K562 (cell line): Measurements from ENCODE around the gene TBC1D5. TPM values are rescaled to one million over a fixed set of nuclear protein-coding genes. Genes with fewer than 3 reads are reported as not detected.
A peak's percentile ranks its signal among the peaks of the same experiment; 100 is the strongest.

Experiments used
- BDP1 ChIP-seq: IDR thresholded peaks from 3 replicates; pipeline ENCODE4 v1.6.1; 2011; ENCODE audit not compliant: insufficient read length, insufficient read depth
- BRF1 ChIP-seq: IDR thresholded peaks from 3 replicates; pipeline ENCODE4 v1.6.1; 2011; ENCODE audit warnings: borderline replicate concordance, mild to moderate bottlenecking; ENCODE audit not compliant: insufficient read length; ENCODE audit errors: extremely low read depth
- ERF ChIP-seq: fragments of 450-650 bp; formaldehyde crosslinking; IDR thresholded peaks from 2 replicates; pipeline ENCODE4 v1.4.0; 2020; ENCODE audit warnings: mild to moderate bottlenecking, mixed read lengths
- ETV1 ChIP-seq: fragments of 450-650 bp; conservative IDR thresholded peaks from 2 replicates; pipeline ENCODE4 v1.6.1; 2016; ENCODE audit warnings: missing genetic modification characterization, control low read depth, low read depth, missing compliant biosample characterization
- FOXK2 ChIP-seq, 2 experiments: fragments of 450-650 bp; IDR thresholded peaks in 1 of 2; conservative IDR thresholded peaks in 1 of 2; 2 replicates each; pipeline ENCODE4 v1.6.1; 2016; ENCODE audit warnings: low read depth in 2 of 2, mild to moderate bottlenecking in 1 of 2
- HBP1 ChIP-seq: fragments of 450-650 bp; formaldehyde crosslinking; IDR thresholded peaks from 2 replicates; pipeline ENCODE4 v1.4.0; 2022; ENCODE audit warnings: missing genetic modification characterization
- HSF4 ChIP-seq: fragments of 250-450 bp; sonication (Bioruptor Pico); IDR thresholded peaks from 2 replicates; pipeline ENCODE4 v2.1.2; 2022; ENCODE audit warnings: mild to moderate bottlenecking, moderate library complexity, borderline replicate concordance
- IRF1 ChIP-seq: sonication (generic); formaldehyde crosslinking; IDR thresholded peaks from 2 replicates; pipeline ENCODE4 v1.8.0; 2022; ENCODE audit warnings: missing genetic modification reagents, mild to moderate bottlenecking, borderline replicate concordance
- JUND ChIP-seq, 2 experiments: IDR thresholded peaks; 2 replicates in 1 of 2; 3 replicates in 1 of 2; pipeline ENCODE4 v1.6.1; 2011; ENCODE audit warnings: borderline replicate concordance in 2 of 2, low read depth in 2 of 2, low read length in 2 of 2, improper control_type of control experiment in 1 of 2, missing biosample characterization in 1 of 2, missing genetic modification characterization in 1 of 2, missing genetic modification reagents in 1 of 2
- KDM4B ChIP-seq, 2 experiments: fragments of 450-650 bp in 1 of 2; sonication (generic) in 1 of 2; IDR thresholded peaks; 2 replicates each; pipeline ENCODE4 v1.6.1; 2016 to 2017; ENCODE audit warnings: borderline replicate concordance in 2 of 2, antibody characterized with exemption in 1 of 2, low read depth in 1 of 2, mild to moderate bottlenecking in 1 of 2
- MCM3 ChIP-seq: fragments of 450-650 bp; IDR thresholded peaks from 2 replicates; pipeline ENCODE4 v1.6.1; 2016
- MEF2D ChIP-seq: conservative IDR thresholded peaks from 2 replicates; pipeline ENCODE4 v1.6.1; 2016; ENCODE audit warnings: low read depth, missing genetic modification characterization, missing compliant biosample characterization
- RAD51 ChIP-seq: fragments of 450-650 bp; IDR thresholded peaks from 2 replicates; pipeline ENCODE4 v1.7.1; 2016; ENCODE audit warnings: low read depth, mild to moderate bottlenecking, borderline replicate concordance
- RBBP5 ChIP-seq: fragments of 200-600 bp; sonication (generic); IDR thresholded peaks from 2 replicates; pipeline ENCODE4 v1.6.1; 2012; ENCODE audit warnings: borderline replicate concordance, mild to moderate bottlenecking, low read length, control low read depth, inconsistent platforms; ENCODE audit not compliant: insufficient read depth, poor library complexity, severe bottlenecking
- SMARCA4 ChIP-seq: fragments of 450-650 bp; IDR thresholded peaks from 2 replicates; pipeline ENCODE4 v1.6.1; 2016
- TAL1 ChIP-seq: fragments of 450-650 bp; IDR thresholded peaks from 2 replicates; pipeline ENCODE4 v1.6.1; 2016; ENCODE audit warnings: mild to moderate bottlenecking
- XRCC3 ChIP-seq: fragments of 450-650 bp; IDR thresholded peaks from 2 replicates; pipeline ENCODE4 v1.6.1; 2017; ENCODE audit warnings: mild to moderate bottlenecking, moderate library complexity
- XRCC4 ChIP-seq: IDR thresholded peaks from one replicate; pipeline ENCODE4 v1.6.1; 2011; ENCODE audit not compliant: insufficient read depth, insufficient read length; ENCODE audit errors: extremely low read depth
- ZBTB1 ChIP-seq: sonication (generic); formaldehyde crosslinking; IDR thresholded peaks from 2 replicates; pipeline ENCODE4 v1.8.1; 2023; ENCODE audit warnings: missing genetic modification reagents, low read depth, mild to moderate bottlenecking, borderline replicate concordance
- ZHX1 ChIP-seq: fragments of 150-350 bp; conservative IDR thresholded peaks from 2 replicates; pipeline ENCODE4 v1.6.1; 2014; ENCODE audit warnings: low read length
- ZNF165 ChIP-seq: fragments of 250-450 bp; sonication (Bioruptor Pico); IDR thresholded peaks from 2 replicates; pipeline ENCODE4 v1.4.0; 2020; ENCODE audit warnings: borderline replicate concordance
- ZNF212 ChIP-seq: fragments of 450-650 bp; formaldehyde crosslinking; IDR thresholded peaks from 2 replicates; pipeline ENCODE4 v1.4.0; 2020; ENCODE audit warnings: mild to moderate bottlenecking
- ZNF589 ChIP-seq: fragments of 200-800 bp; sonication (Bioruptor generic); IDR thresholded peaks from 2 replicates; pipeline ENCODE4 v1.6.1; 2016; ENCODE audit warnings: low read depth, missing genetic modification characterization, missing compliant biosample characterization
- polyA plus RNA-seq, 8 experiments: library from polyadenylated mRNA; depleted of rRNA in 4 of 8; stranded (reverse) in 5 of 8; unstranded in 3 of 8; fragments of >200 nt; fragmentation: Nextera tagmentation in 2 of 8; fragmentation: Illumina TruSeq in 1 of 8; extraction: Ambion mirVana in 2 of 8; extraction: Trizol in 1 of 8; gene quantifications; 2 replicates each; pipeline versions ENCODE4 v1.2.1 to v1.2.3, GENCODE V29; 2011 to 2014; ENCODE audit warnings: inconsistent platforms in 1 of 8, missing spikeins in 1 of 8
- total RNA-seq, 7 experiments: library from RNA; depleted of rRNA in 6 of 7; stranded (reverse); fragments of >200 nt in 6 of 7; fragmentation: Illumina TruSeq in 2 of 7; extraction: Trizol in 2 of 7; gene quantifications; 2 replicates each; pipeline versions ENCODE4 v1.2.1 to v1.2.3, GENCODE V29; 2011 to 2021; ENCODE audit warnings: low replicate concordance in 1 of 7
- TF ChIP-seq, protein P1 (sequence below): fragments of 250-450 bp; sonication (Bioruptor Pico); IDR thresholded peaks from 2 replicates; pipeline ENCODE4 v1.5.0; 2021

The TBC1D5 gene
- total and polyA plus RNA-seq, 9 of the 15 experiments (the other 6 are each of a cell fraction or from before 2014, with no cell fraction given): 2.9 to 38.1 (median 25.6) TPM

DNA sequence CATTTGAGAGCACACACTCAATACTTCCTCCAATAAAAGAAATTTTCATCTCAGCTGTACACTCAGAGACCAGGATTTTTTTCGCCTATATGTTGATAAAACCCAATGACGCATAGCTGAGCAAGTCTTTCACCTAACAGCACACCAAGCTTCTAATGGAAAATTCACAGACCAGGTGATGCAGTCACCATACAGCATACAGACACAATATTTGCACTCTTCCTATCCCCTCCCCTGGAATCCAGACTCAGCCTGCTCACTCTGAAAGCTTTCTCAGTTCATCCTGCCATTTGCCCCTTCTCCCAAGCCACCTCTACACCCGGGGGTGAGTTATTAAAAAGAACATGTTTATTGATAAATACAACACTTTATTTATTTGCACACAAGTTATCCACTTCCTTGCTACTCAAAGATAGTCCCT, 1.7 kb downstream of the TBC1D5 start (continued):
- TF ChIP-seq XRCC3 (no peak), RAD51 (no peak; the same call in 1 of the 2 replicates), XRCC4 (no peak), ERF (peak; percentile 25; the same call in 1 of the 2 replicates), ZBTB1 (no peak), HSF4 (CRISPR knock-in tag) (no peak), SMARCA4 (peak; percentile 48; the same call in 1 of the 2 replicates), MCM3 (no peak), HBP1 (no peak), JUND (IDR thresholded peaks at IDR 0.05; ENCODE audit: borderline replicate concordance, low read depth, low read length) (peak; percentile 50; the same call in 1 of the 2 replicates), JUND (tag; IDR thresholded peaks at IDR 0.05; ENCODE audit: borderline replicate concordance, low read depth, low read length) (peak; percentile 59; the same call in 2 of the 3 replicates), IRF1 (no peak), FOXK2 (conservative IDR thresholded peaks at IDR 0.05 in 1 of 2, IDR thresholded peaks at IDR 0.05 in 1 of 2; ENCODE audit: low read depth in 2 of 2) (0 out of 4 replicates have a peak, but pooled peaks of 1 of the 2 experiments have one; percentile 23), ETV1 (no peak), KDM4B (IDR thresholded peaks at IDR 0.05; ENCODE audit: borderline replicate concordance in 2 of 2, low read depth in 1 of 2) (no peak), BRF1 (no peak), ZNF165 (CRISPR knock-in tag) (no peak), ZHX1 (no peak), BDP1 (no peak), ZNF589 (CRISPR knock-in tag) (no peak), TAL1 (no peak), MEF2D (tag) (no peak), RBBP5 (no peak), ZNF212 (no peak)
- TF ChIP-seq, protein P1, sequence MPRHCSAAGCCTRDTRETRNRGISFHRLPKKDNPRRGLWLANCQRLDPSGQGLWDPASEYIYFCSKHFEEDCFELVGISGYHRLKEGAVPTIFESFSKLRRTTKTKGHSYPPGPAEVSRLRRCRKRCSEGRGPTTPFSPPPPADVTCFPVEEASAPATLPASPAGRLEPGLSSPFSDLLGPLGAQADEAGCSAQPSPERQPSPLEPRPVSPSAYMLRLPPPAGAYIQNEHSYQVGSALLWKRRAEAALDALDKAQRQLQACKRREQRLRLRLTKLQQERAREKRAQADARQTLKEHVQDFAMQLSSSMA (CRISPR knock-in tag): no peak
